Renal pelvis (tissue), 4 donors: ENCODE measurements around the gene RARB. TPM values are rescaled to one million over a fixed set of nuclear protein-coding genes. Genes with fewer than 3 reads are reported as not detected.
A peak's percentile ranks its signal among the peaks of the same experiment; 100 is the strongest.

Experiments
- DNase-seq: peaks from one replicate; pipeline ENCODE4 v3.0.0-alpha.2; 2013
- polyA plus RNA-seq, 3 donors: library from polyadenylated mRNA; unstranded; fragments of 120-200 nt; gene quantifications; one replicate each; pipeline ENCODE4 v1.2.1, GENCODE V29; 2013; ENCODE audit not compliant: insufficient read length in 3 of 3

RARB gene
- polyA plus RNA-seq, 3 donors = 39.7 to 44.1 (median 42.5) TPM

DNA sequence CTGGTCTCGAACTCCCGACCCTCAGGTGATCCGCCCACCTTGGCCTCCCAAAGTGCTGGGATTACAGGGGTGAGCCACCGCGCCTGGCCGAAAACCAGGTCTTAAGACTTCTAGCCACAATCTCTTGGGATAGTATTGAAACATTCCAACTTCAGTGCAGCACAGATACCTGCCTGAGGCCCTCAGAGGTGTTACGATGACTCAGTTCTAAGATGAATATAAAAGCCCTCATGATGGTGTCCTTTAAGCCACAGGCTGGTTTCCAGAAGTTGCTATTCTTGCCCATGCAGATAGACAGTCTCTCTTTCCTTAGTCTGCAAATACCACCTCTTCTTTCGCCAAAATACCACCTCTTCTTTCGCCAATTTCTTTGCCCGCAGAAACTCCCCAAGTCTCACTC is 69.0 kb downstream of the RARB start:
- no peak for DNase-seq

DNA sequence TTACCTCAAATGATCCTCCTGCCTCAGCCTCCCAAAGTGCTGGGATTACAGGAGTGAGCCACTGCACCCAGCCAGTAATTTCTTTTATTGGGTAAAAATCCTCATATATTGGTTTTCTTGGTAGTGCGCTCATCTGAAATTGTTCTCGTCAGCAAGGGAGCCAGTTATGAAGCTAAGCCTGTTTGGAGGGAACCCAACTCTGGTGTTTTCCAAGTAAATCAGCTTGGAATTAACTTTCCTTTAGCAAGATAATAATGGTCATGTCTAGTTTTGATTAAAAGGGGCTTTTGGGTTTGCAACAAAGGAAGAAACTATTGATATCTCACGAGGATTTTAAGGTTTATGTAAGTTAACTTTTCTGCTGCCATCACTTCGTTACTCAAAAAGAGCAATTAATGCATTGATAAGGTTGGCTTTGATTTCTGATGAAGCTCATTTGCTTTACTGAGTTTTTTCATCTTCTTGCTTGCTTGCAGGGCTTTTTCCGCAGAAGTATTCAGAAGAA is 72.7 kb downstream of the RARB start:
- no peak for DNase-seq

DNA sequence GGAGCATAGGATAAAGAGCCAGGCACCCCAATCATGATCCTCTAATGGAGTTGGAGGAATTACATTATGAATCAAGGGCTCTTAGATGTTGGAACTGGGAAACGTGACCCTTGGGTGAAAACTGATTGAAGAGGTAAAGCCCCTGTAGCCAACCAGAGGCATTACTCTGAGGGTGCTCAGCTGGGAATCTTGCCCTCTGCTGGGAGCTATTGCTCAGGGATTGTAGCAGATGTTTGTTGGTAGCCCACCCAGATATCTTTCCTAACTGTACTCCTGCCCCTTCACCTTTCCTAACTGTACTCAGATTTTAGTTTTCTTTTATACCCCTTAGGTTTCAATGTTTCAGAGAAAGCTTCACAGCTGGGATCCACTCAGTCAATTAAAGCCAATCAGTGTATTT is 74.2 kb downstream of the RARB start:
- DNase-seq = no peak

DNA sequence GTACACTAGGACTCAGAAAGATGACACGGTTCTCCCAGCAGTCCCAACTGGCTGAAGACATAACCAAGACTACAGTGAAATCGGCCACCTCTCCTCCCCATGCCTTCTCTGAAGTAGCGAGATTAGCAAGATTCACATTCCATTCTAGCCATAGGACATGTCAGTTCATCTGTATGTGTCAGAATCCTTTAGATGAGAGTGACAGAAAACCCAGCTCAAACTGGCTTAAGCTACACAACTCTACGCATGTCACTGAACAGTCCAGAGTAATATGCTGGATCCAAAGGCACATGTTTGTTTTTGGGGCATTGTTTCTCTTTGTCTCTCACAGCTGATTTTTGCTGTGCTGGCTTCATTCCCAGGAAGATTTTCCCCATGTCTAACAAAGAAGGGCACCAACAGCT is 75.8 kb downstream of the RARB start:
- DNase-seq = no peak

DNA sequence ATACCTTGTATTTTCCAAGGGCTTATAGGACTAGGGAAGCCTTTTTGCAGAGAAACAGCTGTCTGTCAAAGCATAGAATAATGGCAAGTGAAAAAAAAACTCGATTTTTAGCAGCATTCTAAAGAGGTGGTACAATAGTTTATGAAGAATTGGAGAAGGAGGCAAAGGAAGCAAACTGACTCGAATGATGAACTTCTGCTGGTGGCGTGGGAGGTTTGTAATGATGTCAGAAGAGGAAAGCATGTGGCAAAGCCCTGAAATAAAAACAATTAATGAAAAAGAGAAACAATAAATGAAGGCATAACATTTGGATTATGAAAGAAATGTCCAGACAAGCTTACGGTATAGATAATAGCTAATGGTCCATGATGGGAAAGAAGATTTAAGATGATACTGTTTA is 77.5 kb downstream of the RARB start:
- DNase-seq = no peak

DNA sequence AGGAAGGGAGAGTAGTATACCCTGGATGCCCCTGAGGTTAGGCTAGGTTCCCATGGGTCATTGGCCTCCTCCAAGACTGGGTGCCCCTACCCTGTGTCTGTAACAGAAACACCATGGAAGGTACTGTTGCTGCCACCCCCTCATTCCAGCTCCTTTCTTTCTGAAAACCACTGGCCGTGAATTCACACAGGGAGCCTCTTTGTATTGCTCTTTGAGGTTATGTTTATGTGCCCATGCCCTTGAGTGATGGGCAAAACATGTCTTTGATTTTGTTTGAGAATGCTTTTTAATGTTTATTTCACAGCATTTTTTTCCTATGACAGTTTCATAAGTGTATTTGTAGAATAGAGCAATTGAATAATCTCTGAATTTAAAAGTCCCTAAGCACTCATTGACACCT is 79.7 kb downstream of the RARB start:
- no peak for DNase-seq

DNA sequence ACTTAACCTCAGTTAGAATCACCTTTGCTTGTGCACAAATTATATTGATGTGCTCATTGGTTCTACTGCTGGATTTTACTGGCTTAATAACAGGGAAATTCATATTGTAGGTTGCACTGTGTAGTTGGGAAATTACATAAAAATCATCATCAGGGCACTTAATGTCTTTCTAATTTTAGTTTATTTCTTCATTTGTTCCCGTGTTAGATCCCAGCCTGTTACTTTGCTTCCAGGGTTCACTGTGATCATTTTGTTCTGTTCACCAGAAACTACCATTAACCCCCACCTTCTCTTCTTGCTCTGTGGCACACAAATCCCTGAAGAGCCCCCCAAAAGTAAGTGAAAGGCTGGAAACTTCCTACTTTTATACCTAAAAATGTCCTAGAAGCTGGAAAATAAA is 80.4 kb downstream of the RARB start:
- no peak for DNase-seq

DNA sequence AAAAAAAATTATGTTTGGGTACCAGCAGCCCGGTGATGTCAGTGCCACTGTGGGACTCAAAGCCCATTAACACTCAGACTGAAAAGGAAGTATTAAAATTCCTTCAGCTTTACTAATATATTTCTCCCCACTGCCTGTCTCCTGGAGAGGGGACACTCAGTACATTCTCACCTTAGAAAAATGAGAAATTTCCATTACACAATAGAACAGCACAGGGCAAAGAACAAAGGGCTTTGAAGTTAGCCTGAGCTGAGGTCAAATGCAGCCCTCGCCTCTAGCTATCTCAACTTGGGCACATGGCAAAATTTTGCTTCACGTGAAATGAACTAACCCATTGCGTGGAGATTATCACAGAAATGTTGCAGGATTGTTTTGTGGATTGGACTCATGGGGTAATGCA is 80.8 kb downstream of the RARB start:
- no peak for DNase-seq

DNA sequence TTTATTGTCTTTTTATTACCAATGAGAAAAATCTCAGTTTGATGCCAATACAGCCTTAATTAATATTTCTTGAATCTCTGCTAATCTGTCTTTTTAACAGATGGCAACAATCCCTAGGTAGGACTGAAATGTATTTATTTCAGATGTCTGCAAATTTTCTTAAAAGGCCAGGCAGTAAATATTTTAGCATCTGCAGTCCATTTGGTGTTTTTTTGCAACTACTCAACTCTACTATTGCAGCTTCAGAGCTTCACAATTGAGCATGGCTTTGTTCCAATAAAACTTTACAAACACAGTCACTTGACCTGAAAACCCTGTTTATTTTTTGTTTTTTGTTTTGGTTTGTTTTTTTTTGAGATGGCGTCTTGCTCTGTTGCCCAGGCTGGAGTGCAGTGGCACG is 82.7 kb downstream of the RARB start:
- DNase-seq = no peak

DNA sequence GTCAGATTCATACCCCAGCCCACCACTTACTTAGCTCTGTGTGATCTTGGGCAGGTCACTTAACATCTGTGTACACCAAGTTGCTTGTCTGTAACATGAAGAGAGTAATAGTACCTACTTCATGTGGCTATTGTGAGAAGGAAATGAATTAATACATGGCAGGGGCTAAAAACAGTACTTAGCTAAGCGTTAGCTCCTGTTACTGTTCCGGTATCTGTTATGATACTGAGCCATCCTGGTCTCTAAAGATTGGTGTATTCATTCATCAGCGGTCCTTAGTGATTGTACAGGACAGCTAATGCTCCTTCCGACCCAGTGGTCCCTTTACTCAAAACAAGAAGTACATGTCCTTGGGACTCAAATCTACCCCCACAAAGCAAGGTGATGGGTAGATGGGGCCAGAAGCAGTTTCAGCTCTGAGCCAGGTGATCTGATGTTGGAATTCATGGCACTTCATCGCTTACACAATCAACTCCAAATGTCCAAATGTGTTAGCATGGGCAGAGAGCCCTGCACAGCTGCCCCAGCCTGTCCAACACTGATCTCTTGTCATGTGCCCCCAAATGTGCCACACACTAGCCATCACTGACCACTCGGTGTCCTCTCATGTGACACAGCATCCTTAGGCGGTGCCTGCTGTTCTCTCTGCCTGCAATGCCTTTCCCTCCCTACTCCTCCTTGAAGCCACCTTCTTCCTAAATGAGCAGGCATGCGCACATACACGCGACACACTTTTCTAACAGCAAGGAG is 84.1 kb downstream of the RARB start:
- no peak for DNase-seq

DNA sequence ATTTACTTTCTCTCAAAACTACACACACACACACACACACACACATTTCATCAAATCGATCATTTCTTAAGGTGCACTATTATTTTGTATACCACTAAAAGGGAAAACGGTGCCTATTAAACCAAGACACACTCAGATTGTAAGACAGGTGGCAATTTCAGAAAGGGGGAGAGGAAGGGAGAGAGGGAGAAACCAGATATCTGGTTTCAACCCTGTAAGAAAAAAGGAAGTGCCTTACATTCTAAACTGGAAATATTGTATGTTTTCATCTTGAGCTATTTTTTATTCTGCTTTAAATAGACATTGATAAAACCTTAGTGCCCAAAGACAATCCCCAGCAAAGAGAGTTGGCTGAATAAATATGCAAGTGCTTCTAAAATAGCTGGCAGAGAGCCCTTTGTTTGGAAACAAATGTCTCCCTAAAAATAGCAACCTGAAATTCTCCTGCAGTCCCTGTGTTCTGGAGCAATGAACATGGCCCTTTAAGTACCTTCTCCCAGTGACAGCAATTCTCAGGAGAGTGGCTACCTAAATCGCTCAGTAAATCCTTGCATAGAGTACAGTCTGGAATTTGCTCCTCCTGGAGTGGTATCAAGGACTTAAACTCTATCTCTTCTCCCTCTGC is 85.7 kb downstream of the RARB start:
- no peak for DNase-seq

DNA sequence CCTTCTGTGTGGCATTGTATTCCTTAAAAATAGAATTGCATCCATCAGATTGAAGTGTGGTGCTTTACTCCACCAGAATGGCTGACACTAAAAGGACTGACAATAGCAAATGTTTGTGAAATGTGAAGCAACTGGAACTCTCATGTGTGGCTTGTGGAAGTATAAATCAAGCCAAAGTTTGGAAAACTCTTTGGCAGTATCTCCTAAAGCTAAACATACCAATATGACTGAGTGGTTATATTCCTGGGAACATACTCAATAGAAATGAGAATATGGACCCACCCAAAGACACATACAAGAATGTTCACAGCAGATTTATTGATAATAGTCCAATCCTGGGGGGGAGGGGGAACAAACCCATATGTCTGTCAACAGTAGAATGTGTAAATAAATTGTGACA is 87.1 kb downstream of the RARB start:
- no peak for DNase-seq

DNA sequence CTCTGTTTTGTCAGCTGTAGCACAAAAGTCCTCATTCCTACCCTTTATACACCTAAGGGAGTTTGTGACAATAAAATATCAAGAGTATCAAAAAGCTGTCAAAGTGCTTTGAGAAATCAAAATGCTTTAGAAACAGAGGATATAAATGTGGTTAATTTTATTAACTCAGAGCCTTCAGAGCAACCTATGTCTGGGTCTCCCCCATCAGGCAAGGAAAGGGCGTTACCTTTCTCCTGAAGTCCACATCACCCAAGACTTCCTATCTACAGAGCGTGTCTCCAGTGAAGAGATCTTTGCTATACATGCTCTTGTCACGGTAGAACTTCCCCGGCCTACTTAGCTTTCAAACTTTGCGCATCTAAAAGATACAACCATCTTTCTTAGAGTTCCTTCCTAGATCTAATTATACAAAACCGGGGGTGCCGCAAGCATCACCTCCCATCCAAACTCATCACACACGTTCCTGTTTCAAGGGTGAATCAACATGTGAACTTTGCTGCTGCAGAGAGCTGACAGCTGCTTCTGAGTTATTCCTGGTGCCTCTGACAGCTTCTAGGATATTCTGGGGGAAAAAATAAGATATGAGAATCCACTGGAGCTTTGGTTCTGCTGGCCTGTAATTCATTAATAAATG is 93.0 kb downstream of the RARB start:
- no peak for DNase-seq

DNA sequence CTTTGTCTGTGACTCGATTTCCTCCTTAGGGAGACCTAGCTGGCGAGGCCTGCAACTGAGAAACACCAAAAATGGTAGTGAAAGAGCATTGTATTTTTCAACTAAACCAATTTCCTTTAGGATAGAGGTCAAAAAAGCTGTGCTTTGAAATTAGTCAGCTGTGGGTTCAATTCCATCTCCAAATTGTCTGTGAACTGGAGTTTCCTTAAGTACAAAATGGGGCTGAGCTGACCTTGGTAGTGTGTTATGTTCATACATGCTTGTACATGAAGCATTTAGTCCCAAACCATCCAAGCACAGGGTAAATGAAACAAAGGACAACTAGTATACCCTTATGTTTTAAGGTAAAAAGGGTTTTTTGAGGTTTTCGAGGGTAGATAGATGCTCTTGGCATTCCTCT is 99.3 kb downstream of the RARB start:
- no peak for DNase-seq

DNA sequence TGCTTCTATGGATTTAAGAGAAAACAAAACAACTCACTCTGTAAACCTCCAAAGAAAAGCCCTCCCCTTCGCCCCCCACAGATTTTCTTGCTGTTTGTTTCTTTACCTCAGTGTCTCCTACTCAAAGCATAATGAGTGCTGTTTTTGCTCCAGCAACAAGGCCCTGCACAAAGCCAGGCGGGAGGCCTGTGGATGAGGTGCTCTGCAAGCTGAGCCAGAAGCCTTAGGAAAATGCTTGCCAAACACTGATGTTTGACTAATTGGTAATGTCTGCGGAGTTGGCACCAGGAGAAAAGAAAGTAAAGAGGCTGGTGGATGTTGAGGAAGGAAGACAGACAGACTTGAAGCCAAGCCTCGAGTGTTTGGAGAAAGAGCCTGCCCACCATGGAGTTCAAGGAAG is 99.7 kb downstream of the RARB start:
- DNase-seq = no peak

DNA sequence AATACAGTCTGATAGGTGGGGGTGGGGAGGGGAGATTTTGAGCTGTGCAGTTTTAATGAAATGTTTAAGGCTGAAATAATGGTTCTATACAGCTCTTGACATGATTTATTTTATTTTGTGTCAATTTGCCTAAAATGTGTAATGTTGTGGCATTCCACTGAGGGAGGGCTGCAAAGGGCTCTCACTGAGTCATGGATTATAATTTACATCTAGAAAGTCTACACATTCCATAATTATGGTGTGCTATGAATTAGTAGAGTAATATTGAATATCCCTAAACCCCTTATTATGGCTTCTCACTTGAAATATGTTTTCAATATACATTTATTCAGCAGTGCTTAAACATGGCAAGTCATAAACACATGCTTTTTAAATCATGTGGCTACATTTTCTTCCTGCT is 103.9 kb downstream of the RARB start:
- DNase-seq = no peak

DNA sequence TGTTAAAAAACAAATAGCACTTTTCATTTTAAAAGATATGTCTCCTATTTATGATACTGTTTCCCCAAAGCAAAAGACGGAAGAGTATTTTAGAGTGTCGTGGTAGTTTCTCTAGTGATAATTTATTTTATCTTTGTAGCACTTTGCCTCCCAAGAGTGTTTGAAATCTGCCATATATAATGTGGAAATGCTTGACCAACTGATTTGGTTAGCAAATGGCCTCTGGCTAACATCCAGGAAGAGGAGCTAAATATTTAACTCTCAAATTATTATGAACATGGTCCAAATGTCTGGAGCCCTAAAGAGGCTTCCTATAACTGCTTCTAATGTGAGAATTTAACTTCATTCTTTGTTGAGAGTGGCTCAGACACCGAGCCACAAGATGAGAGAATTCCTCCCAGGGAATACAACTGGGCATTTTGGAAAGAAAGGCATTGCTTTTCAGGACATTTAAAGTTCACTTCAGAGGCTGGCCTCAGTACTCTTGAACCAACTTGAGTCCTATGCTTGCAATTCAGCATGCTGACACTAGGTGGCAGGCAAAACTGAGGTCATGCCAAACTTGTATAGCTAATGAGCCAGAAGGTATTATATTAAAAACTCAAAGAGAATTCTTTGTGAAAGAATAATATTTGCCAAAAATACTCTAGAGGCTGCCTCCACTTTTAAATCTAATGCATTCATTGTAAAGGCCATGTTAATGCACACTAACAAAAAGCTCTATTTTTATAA is 104.5 kb downstream of the RARB start:
- DNase-seq = no peak

DNA sequence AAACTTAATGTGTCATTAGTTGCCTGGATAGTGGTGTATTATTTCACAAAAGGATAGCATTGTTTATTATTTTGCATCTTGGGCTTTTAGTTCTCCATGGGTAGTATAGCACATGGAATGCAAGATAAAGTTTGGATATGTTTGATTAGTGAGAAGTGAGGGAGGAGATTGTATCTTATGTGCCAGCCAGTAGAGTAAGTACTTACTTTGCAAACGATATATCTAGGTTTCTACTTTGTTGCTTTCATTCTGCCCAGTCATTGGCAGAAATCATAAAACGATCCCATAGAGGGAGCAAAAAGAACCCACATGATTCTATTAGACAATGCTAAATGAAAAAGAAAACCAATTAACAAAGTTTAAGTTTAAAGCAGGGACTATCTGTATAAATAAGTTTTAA is 105.3 kb downstream of the RARB start:
- no peak for DNase-seq

DNA sequence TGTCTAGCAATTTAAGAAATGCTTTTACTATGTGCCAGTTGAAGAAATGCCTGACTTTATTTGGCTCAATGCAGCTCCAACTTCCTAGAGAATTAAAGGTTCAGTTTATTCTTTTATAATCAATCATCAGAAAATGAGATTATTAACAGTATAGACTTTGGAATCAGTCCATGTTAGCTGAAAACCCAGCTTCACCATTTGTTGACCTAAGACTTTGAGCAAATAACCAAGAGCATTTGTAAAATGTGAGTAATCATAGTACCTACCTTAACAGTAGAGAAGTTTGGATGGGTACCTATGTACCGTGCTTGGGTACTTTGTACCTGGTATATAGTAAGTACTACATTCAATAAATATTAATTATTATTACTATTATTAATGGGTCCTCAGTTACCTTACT is 105.9 kb downstream of the RARB start:
- DNase-seq = no peak

DNA sequence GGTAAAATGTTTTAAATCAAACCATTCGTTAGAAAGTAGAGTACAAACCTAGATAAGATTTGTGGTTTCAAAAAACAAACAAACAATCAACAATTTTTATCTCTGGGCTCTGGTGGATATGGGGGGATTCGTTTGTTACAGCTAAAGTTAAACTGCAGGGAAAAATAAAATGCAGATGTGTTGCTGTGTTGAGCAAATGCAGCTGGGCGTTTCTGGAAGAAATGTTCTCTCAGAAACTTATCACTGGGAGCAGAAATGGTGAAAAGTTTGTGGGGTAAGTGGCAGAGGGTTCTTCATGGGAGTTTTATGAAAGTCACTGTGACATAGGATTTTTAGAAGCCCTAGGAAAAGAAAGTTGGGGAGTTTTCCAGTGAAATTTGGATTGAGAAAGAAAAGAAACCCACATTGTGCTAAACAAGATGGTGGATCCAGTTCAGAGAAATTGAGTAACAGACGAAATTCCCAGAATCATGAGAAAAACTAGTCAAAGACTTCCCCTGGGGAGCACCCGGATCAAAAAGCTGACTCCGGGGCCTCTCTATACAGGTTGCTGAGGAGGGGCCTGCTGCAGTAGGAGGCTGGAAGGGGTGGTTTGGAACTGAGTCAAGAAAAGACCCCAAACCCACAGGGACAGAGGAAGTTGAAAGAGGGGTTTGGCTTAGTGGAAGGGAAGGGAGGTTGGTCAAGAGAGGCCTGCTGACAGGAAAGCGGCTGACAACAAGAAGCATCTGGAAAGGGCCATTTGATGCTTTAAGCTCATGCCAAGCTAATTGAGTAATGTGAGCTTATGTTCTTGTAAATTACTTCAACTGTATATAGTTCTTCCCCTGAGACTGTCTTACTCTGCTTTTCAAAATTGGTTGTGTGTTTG is 108.7 kb downstream of the RARB start:
- DNase-seq = peak; percentile 58

DNA sequence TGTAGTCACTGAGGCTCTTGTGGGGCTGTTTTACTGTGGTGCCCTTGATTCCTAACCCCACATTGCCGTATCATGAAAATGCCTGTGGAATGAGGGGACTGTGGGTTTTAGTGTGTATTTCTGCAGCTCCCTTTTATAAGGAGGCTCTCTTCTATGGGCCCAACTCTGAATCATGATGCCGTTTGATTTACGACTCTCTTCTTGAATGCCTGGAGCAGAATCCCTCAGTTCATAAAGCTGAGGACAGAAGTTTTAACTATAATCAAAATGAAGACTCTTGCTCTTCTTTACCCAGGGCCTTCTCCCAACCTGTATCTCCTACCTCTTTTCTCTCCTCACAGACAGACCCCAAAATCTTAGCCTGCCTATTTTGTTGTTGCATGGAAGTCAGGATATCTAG is 109.5 kb downstream of the RARB start:
- DNase-seq = no peak

DNA sequence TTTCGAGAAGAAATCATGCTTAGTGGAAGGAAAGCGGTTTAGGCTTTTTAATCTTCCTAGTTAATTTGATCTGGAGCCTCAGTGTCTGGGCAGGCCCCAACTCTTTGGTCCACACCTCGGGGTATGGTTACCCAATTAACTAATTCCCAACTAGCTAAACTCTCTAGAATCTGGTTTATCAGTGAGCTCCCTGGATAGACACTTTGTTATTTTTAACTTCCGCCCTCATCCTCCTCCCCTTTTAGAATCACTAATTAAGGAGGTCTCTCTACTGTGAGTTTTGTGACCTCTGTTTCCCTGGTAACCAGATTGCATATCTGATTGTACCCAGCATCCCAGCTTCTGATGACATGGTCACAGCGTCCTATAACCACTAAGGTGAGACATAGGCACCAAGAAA is 112.2 kb downstream of the RARB start:
- DNase-seq = no peak
